Measurements from ENCODE around the gene SLC13A2. TPM values are rescaled to one million over a fixed set of nuclear protein-coding genes. Genes with fewer than 3 reads are reported as not detected.

The SLC13A2 gene
- polyA plus RNA-seq, 1 donor (not counting 4 experiments of a cell fraction or from before 2014, with no cell fraction given), result not detected

DNA sequence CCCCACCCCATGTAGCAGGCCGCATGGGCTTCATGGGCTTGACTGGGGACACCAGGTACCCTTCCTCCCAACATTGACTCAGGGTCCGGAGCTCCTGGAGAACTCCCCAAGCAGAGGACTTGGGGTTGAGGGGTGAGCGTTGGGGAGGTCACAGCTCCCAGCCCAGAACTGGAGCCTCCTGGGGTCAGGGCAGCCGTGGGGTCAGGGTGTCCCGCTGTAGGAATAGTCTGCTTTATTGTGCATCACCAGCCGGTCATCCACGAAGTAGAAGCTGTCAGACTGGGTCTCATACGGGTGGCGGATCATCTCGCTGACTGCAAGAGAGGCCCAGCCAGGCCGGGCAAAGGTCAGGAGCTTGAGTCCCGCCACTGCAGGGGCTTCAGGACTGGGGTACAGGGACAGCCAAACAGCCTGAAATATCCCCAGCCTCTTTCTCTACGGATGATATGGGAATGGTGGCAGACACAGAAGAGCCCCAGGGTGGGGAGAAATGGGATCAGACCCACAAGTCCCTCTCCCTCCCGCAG, 73.7 kb downstream of the SLC13A2 start:
- Histone ChIP-seq H3K79me2 (ENCODE audit: control insufficient read depth, insufficient read depth, low read length) (peaks cover 3% of the 10 kb centered on the region), H4K20me1 (ENCODE audit: control insufficient read depth, extremely low read depth, insufficient read depth, low read length) (no peaks in the 10 kb centered on the region), H3K9me3 (ENCODE audit: control insufficient read depth, low read depth, low read length) (no peaks in the 10 kb centered on the region), H3K4me3 (ENCODE audit: control insufficient read depth in 2 of 3, extremely low read depth in 1 of 3, insufficient read depth in 2 of 3, low read depth in 1 of 3, low read length in 3 of 3) (no peak overlapping the region), H3K9me1 (ENCODE audit: control insufficient read depth, extremely low read depth, insufficient read depth, low read length) (no peaks in the 10 kb centered on the region), H3K4me2 (ENCODE audit: control insufficient read depth, extremely low read depth, insufficient read depth, low read depth, low read length) (no peak overlapping the region), H2AFZ (ENCODE audit: control insufficient read depth, low read length) (no peak overlapping the region), H3K27ac (ENCODE audit: control insufficient read depth, insufficient read depth, low read length) (no peak overlapping the region), H3K36me3 (ENCODE audit: control insufficient read depth in 2 of 2, extremely low read depth in 1 of 2, insufficient read depth in 2 of 2, low read length in 2 of 2) (peaks cover 0 to 3% of the 10 kb centered on the region in 2 experiments), H3K9ac (ENCODE audit: control insufficient read depth, extremely low read depth, insufficient read depth, low read length) (no peak overlapping the region), H3K27me3 (ENCODE audit: control insufficient read depth, extremely low read depth, insufficient read depth, low read length) (no peaks in the 10 kb centered on the region), H3K4me1 (ENCODE audit: control insufficient read depth, extremely low read depth, insufficient read depth, low read length) (peaks cover 6% of the 10 kb centered on the region)
- dilution Hi-C loops (cut with MboI; ENCODE audit: extremely low pct_ligation_motif_present, low sequenced_read_pairs), result no loop called here
- TF ChIP-seq EZH2 (IDR thresholded peaks at IDR 0.05; ENCODE audit: low read length) (no peak), CTCF (optimal IDR thresholded peaks at IDR 0.05 in 1 of 3, IDR thresholded peaks at IDR 0.05 in 1 of 3, conservative IDR thresholded peaks at IDR 0.05 in 1 of 3; ENCODE audit: extremely low read depth in 1 of 3, insufficient read depth in 2 of 3, low read length in 3 of 3) (no peak)
- no peak for FAIRE-seq
- no peak for DNase-seq (ENCODE audit: low read depth, low spot score)

Other genes starting within 250 kb of the SLC13A2 start
- gene TMEM97, start 154.4 kb upstream of the SLC13A2 start, polyA plus RNA-seq, result 12.6 to 50.9 TPM (median 29.9 TPM) in 3 replicates
- 19.9 to 28.7 TPM (median 27.1 TPM) in 3 replicates for gene IFT20, start 138.2 kb upstream of the SLC13A2 start, polyA plus RNA-seq
- gene TNFAIP1, start 137.9 kb upstream of the SLC13A2 start, polyA plus RNA-seq, result 63.1 to 84.6 TPM (median 82.0 TPM) in 3 replicates
- 88.7 to 105 TPM (median 90.2 TPM) in 3 replicates for gene POLDIP2, start 116.1 kb upstream of the SLC13A2 start, polyA plus RNA-seq
- not detected in 3 replicates for gene SEBOX, start 108.4 kb upstream of the SLC13A2 start, polyA plus RNA-seq
- gene VTN, start 103.3 kb upstream of the SLC13A2 start, polyA plus RNA-seq, result 0.05 TPM in 1 of 3 replicates, not detected in the others
- 0.55 to 1.6 TPM (median 0.90 TPM) in 3 replicates for gene SARM1, start 102.0 kb upstream of the SLC13A2 start, polyA plus RNA-seq
- gene SLC46A1, start 67.4 kb upstream of the SLC13A2 start, polyA plus RNA-seq, result 1.7 to 1.9 TPM (median 1.9 TPM) in 3 replicates
- gene FOXN1, start 32.7 kb downstream of the SLC13A2 start, polyA plus RNA-seq, result 0.01 to 0.66 TPM (median 0.29 TPM) in 3 replicates
- gene UNC119, start 79.0 kb downstream of the SLC13A2 start, polyA plus RNA-seq, result 34.1 to 93.3 TPM (median 60.0 TPM) in 3 replicates
- 21.8 to 52.1 TPM (median 33.6 TPM) in 3 replicates for gene PIGS, start 97.9 kb downstream of the SLC13A2 start, polyA plus RNA-seq
- 24.2 to 44.9 TPM (median 32.5 TPM) in 3 replicates for gene ALDOC, start 103.3 kb downstream of the SLC13A2 start, polyA plus RNA-seq
- gene SPAG5, start 125.4 kb downstream of the SLC13A2 start, polyA plus RNA-seq, result 6.2 to 21.1 TPM (median 16.6 TPM) in 3 replicates
- gene RSKR, start 140.5 kb downstream of the SLC13A2 start, polyA plus RNA-seq, result 3.9 to 7.4 TPM (median 6.6 TPM) in 3 replicates
- 98.2 to 133 TPM (median 106 TPM) in 3 replicates for gene BLTP2, start 171.5 kb downstream of the SLC13A2 start, polyA plus RNA-seq
- gene SDF2, start 188.3 kb downstream of the SLC13A2 start, polyA plus RNA-seq, result 61.5 to 86.8 TPM (median 68.0 TPM) in 3 replicates
- 27.3 to 33.1 TPM (median 32.1 TPM) in 3 replicates for gene SUPT6H, start 188.6 kb downstream of the SLC13A2 start, polyA plus RNA-seq
- gene PROCA1, start 238.2 kb downstream of the SLC13A2 start, polyA plus RNA-seq, result 0.33 to 0.62 TPM (median 0.39 TPM) in 3 replicates
- 115 to 180 TPM (median 134 TPM) in 3 replicates for gene RAB34, start 244.2 kb downstream of the SLC13A2 start, polyA plus RNA-seq
- 976 to 1,971 TPM (median 1,096 TPM) in 3 replicates for gene RPL23A, start 246.3 kb downstream of the SLC13A2 start, polyA plus RNA-seq

All from keratinocyte (primary cell).